ENCODE measurements around the gene KCNH5. TPM values are rescaled to one million over a fixed set of nuclear protein-coding genes. Genes with fewer than 3 reads are reported as not detected.
"Not testable (repeated sequence)": the region's sequence is repeated elsewhere in the genome, so short reads cannot be mapped to it uniquely, and the experiment has no call there.

Gene KCNH5
- polyA plus RNA-seq, 3 donors from 2014 or later = not detected

DNA sequence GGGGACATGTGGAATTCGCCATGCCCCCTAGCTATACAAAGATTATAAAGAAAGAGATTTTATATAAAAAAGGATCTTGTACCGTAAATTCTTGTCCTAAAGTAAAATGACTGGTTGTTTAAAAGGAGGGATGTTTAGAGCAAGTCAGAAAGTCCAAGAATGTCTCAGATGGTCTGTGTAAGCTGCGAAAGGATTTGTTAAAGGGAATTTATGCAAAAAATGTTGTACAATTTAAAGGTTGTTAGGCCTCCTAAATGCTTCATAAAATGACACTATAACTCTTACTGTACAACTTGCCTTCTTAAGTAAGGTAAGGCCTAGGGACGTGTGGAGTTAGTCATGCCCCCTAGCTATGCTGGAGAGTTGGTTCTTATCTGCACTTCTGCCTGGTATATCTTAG, 237.6 kb downstream of the KCNH5 start:
- H3K36me3 Mint-ChIP-seq = no peaks in the 10 kb centered on the region
- H3K4me3 Mint-ChIP-seq = no peak overlapping the region
- no peak for DNase-seq
- no peak overlapping the region for H3K27ac Mint-ChIP-seq
- peaks cover 0 to 1% (median 0%) of the 10 kb centered on the region in 3 donors for H3K27me3 Mint-ChIP-seq (ENCODE audit: low read depth in 3 of 3)
- peaks cover 2 to 17% (median 6%) of the 10 kb centered on the region in 6 donors for H3K9me3 Mint-ChIP-seq
- no peaks in the 10 kb centered on the region for H3K4me1 Mint-ChIP-seq

DNA sequence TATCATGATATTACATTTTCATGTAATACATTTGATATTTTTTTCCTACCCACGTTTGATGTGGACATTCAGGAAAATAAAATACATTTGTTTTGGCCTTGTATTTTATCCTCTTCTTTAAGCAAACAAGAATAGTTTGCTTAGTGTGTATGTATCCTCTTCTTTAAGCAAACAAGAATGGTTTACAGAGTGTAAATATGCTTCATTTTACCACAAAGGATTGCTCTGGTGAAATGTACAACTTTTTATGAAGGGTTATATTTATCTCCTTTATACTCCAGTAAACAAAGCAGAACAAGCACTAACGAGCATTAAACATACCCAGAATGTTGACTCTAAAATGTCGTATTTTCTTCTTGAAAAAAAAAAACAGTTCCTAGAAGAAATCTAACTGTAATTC, 244.7 kb downstream of the KCNH5 start:
- H3K4me3 Mint-ChIP-seq = no peak overlapping the region
- no peak overlapping the region for H3K27ac Mint-ChIP-seq
- peaks cover 4 to 20% (median 8%) of the 10 kb centered on the region in 6 donors for H3K9me3 Mint-ChIP-seq
- H3K27me3 Mint-ChIP-seq (ENCODE audit: low read depth in 3 of 3) = peaks cover 0 to 5% (median 3%) of the 10 kb centered on the region in 3 donors
- no peaks in the 10 kb centered on the region for H3K36me3 Mint-ChIP-seq
- DNase-seq = no peak
- no peaks in the 10 kb centered on the region for H3K4me1 Mint-ChIP-seq

DNA sequence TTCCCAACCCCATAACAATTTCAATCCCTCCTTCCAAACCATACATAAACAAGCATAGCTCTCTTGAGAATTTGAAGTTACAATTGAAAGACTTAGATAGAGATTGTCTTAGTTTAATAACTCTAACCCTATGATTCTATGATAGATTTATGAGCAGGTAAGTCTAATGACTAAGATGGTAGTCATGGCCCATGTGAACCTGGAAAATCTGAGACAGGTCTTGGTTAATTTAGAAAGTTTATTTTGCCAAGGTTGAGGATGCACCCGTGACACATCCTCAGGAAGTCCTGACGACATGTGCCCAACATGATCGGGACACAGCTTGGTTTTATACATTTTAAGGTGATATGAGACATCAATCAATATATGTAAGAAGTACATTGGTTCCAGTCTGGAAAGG, 248.8 kb downstream of the KCNH5 start:
- Mint-ChIP-seq H3K4me1 (no peaks in the 10 kb centered on the region), H3K27me3 (ENCODE audit: low read depth in 3 of 3) (peaks cover 0 to 2% (median 0%) of the 10 kb centered on the region in 3 donors), H3K4me3 (no peak overlapping the region), H3K9me3 (peaks cover 4 to 27% (median 8%) of the 10 kb centered on the region in 6 donors), H3K27ac (no peak overlapping the region), H3K36me3 (no peaks in the 10 kb centered on the region)
- DNase-seq = no peak

DNA sequence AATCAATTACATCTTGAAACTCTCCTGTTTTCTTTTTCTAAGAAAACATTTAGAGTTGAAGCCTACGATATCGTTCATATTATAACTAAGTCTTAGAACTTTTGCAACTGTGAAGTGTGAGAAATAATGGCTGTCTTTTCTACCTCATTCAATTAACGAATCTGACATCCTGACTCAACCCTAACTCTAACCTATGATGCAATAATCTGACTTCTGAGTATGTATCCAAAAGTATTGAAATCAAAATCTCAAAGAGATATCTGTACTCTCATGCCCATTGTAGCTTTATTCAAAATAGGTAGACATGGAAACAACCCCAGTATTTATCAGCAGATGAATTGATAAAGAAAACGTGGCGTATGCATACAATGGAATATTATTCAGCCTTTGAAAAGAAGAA, 252.7 kb downstream of the KCNH5 start:
- H3K4me1 Mint-ChIP-seq = no peaks in the 10 kb centered on the region
- no peak overlapping the region for H3K4me3 Mint-ChIP-seq

DNA sequence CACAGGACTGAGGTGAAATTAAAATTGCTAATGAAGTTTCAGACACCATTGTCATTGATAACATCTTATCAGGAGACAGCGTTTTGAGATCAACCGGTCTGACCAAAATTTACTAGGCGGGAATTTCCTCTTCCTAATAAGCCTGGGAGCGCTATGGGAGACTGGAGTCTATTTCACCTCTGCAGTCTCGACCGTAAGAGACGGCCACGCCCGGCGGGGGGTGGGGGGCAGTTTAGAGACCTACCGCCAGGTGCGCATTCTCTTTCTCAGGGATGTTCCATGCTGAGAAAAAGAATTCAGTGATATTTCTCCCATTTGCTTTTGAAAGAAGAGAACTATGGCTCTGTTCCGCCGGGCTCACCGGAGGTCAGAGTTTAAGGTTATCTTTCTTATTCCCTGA, 263.9 kb downstream of the KCNH5 start:
- H3K4me1 Mint-ChIP-seq; H3K36me3 Mint-ChIP-seq; H3K27me3 Mint-ChIP-seq (ENCODE audit: low read depth in 3 of 3); DNase-seq; H3K4me3 Mint-ChIP-seq; H3K27ac Mint-ChIP-seq: not testable (repeated sequence)
- peaks cover 2 to 30% (median 11%) of the 10 kb centered on the region in 6 donors for H3K9me3 Mint-ChIP-seq

More for the DNA sequence above, 252.7 kb downstream of the KCNH5 start:
- Mint-ChIP-seq H3K27ac (no peak overlapping the region), H3K27me3 (ENCODE audit: low read depth in 3 of 3) (peaks cover 0 to 2% (median 0%) of the 10 kb centered on the region in 3 donors), H3K9me3 (peaks cover 2 to 27% (median 12%) of the 10 kb centered on the region in 6 donors), H3K36me3 (no peaks in the 10 kb centered on the region)
- no peak for DNase-seq

DNA sequence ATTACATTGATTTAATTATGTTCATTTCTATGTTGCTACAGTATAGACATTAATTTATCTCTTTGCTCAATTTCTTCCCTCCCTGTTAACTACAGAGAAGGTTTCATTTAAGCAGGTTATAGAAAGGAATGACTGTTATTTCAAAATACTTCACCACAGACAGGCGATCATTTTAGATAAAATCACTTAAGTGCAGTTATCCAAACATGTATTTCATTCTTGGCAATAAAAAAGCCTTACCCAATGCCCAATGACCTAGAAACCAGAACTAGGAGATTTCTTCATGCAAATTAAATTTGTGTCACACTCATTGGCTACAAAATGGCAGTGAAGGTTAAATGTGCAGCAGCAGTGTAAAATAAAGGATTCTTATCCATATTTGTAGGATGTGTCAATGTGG, 266.4 kb downstream of the KCNH5 start:
- no peaks in the 10 kb centered on the region for H3K4me1 Mint-ChIP-seq
- no peak overlapping the region for H3K27ac Mint-ChIP-seq
- no peak overlapping the region for H3K4me3 Mint-ChIP-seq
- DNase-seq = no peak
- H3K36me3 Mint-ChIP-seq = no peaks in the 10 kb centered on the region
- peaks cover 0 to 2% (median 0%) of the 10 kb centered on the region in 3 donors for H3K27me3 Mint-ChIP-seq (ENCODE audit: low read depth in 3 of 3)
- H3K9me3 Mint-ChIP-seq = peaks cover 4 to 36% (median 12%) of the 10 kb centered on the region in 6 donors

DNA sequence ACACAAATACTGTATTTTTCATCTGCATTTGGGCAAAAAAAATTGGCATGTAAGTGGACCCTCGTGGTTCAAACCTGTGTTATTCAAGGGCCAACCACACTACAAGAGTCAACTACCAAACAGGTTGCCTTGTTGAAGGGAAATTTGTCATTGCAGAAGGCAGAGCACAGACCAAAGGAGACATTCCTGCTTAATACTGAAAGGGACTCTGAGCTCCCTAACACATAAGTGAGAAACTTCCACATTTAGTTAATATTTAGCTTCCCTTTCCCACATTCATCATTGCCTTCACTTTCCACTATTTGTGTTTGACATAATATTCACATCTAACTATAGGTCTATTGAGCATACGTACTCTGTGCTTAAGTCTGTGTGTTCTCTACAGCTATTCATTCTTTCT, 266.9 kb downstream of the KCNH5 start:
- Mint-ChIP-seq H3K27ac (no peak overlapping the region), H3K4me3 (no peak overlapping the region), H3K9me3 (peaks cover 4 to 39% (median 11%) of the 10 kb centered on the region in 6 donors), H3K27me3 (ENCODE audit: low read depth in 3 of 3) (peaks cover 0 to 2% (median 0%) of the 10 kb centered on the region in 3 donors), H3K36me3 (peaks cover 0 to under 1% (median 0%) of the 10 kb centered on the region in 3 donors), H3K4me1 (no peaks in the 10 kb centered on the region)
- no peak for DNase-seq

DNA sequence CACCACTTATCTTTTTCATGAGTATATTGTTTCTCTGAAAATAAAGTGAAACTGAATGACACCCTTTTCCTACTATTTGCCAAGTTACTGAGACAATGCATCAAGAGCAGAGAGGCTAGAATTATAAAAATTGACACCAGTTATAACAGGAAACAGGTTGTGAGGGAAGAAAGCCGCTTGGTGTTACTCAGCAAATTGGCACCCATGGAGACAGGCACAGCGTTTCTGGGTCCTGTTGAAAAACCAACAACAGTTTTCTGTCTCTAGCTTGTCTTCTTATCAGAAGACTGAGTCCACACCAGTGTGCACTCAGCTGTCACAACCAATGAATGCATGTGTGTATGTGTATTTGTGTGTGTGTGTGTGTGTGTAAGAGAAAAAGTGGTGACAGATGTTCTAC, 267.7 kb downstream of the KCNH5 start:
- Mint-ChIP-seq H3K27me3 (ENCODE audit: low read depth in 3 of 3) (peaks cover 0 to 2% (median 0%) of the 10 kb centered on the region in 3 donors), H3K9me3 (peaks cover 4 to 43% (median 10%) of the 10 kb centered on the region in 6 donors), H3K4me1 (no peaks in the 10 kb centered on the region), H3K4me3 (no peak overlapping the region), H3K36me3 (peaks cover 0 to 3% (median 0%) of the 10 kb centered on the region in 3 donors), H3K27ac (no peak overlapping the region)
- no peak for DNase-seq

DNA sequence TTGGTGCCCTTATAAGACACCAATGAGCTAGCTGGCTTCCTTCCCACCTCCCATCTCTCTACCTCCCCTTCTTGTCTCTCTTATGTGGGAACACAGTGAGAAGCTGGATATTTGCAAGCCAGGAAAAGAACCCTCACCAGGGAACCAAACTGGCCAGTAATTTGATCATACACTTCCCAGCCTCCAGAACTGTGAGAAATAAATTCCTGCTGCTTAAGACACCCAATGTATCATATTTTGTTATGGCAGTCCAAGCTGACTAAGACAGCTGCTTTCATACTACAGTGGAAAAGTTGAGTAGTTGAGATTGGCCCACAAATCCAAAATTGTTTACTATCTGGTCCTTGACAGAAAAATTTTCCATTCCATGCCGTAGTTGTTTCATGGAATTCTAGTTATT, 269.0 kb downstream of the KCNH5 start:
- peaks cover 0 to 3% (median 0%) of the 10 kb centered on the region in 3 donors for H3K36me3 Mint-ChIP-seq
- H3K9me3 Mint-ChIP-seq = peaks cover 4 to 33% (median 8%) of the 10 kb centered on the region in 6 donors
- no peak for DNase-seq
- no peaks in the 10 kb centered on the region for H3K4me1 Mint-ChIP-seq
- H3K4me3 Mint-ChIP-seq = no peak overlapping the region
- peaks cover 0 to 2% (median 0%) of the 10 kb centered on the region in 3 donors for H3K27me3 Mint-ChIP-seq (ENCODE audit: low read depth in 3 of 3)
- no peak overlapping the region for H3K27ac Mint-ChIP-seq

DNA sequence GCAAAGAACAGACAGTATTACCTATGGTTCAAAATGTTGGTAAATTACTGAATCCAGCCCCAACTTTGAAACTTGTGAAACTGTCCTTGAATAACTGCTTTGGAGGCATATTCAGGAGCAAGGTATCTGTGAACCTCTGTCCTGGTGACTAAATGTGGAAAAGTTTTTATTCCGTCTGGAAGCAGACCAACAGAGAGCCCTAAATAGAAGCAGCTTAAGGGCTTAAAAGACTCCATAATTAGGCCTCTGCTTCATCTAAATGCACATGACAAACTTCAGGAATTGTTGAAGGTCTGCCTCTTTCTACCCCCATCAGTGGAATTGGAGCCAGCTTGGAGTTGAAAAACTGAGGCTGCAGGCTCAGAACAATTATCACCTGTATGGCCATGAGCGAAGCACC, 276.5 kb downstream of the KCNH5 start:
- H3K36me3 Mint-ChIP-seq = peaks cover 0 to 3% (median 0%) of the 10 kb centered on the region in 3 donors
- no peak overlapping the region for H3K27ac Mint-ChIP-seq
- no peak overlapping the region for H3K4me3 Mint-ChIP-seq
- no peaks in the 10 kb centered on the region for H3K4me1 Mint-ChIP-seq
- DNase-seq = no peak
- H3K9me3 Mint-ChIP-seq = peaks cover 0 to 24% (median 6%) of the 10 kb centered on the region in 6 donors
- peaks cover 0 to 2% (median 0%) of the 10 kb centered on the region in 3 donors for H3K27me3 Mint-ChIP-seq (ENCODE audit: low read depth in 3 of 3)

DNA sequence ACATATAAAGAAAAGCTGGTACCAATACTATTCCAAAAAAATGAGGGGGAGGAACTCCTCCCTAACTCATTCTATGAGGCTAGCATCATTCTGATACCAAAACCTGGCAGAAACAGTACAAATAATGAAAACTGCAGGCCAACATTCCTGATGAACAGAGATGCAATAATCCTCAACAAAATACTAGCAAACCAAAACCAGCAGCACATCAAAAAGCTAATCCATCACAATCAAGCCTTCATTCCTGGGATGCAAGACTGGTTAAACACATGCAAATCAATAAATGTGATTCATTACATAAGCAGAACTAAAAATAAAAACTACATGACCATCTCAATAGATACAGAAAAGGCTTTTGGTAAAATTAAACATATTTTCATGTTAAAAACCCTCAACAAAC, 281.3 kb downstream of the KCNH5 start:
- Mint-ChIP-seq H3K27ac (no peak overlapping the region), H3K9me3 (peaks cover 7 to 35% (median 13%) of the 10 kb centered on the region in 6 donors), H3K36me3 (no peaks in the 10 kb centered on the region), H3K4me1 (no peaks in the 10 kb centered on the region), H3K27me3 (ENCODE audit: low read depth in 3 of 3) (peaks cover 0 to 5% (median 0%) of the 10 kb centered on the region in 3 donors), H3K4me3 (no peak overlapping the region)
- no peak for DNase-seq

DNA sequence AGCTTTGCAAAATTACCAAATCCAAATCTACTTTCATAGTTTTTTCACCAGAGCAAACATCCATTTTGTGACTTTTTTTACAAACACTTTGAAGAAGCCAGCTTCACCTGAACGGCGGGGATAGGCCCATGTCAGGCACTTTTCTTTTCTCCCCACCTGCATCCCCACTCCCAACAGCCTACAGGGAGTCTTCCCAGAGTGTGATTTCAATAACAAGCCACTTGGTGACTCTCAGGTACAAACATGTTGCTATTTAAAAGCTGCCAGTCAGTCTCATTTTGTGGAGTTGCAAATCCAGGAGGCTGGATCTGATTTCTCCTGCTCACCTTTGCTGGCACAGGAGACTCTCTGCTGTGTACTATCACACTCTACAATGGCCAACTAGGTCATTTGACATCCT, 285.5 kb downstream of the KCNH5 start:
- Mint-ChIP-seq H3K4me3 (no peak overlapping the region), H3K4me1 (no peaks in the 10 kb centered on the region), H3K27ac (no peak overlapping the region), H3K36me3 (no peaks in the 10 kb centered on the region), H3K9me3 (peaks cover 0 to 36% (median 21%) of the 10 kb centered on the region in 6 donors), H3K27me3 (ENCODE audit: low read depth in 3 of 3) (peaks cover 0 to 3% (median 0%) of the 10 kb centered on the region in 3 donors)
- no peak for DNase-seq

DNA sequence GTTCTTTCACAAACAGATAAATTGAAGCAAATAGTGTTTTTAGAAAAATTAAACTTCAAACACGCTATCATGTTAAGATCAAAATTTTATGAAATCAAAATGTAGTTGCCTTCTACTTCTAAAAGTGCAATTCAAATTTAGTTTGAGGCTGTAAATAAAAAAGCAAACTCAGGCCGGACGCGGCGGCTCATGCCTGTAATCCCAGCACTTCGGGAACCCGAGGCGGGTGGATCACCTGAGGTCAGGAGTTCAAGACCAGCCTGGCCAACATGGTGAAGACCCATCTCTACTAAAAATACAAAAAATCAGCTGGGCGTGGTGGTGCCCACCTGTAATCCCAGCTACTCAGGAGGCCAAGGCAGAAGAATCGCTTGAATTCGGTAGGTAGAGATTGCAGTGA, 298.4 kb downstream of the KCNH5 start:
- H3K4me1 Mint-ChIP-seq; H3K27me3 Mint-ChIP-seq (ENCODE audit: low read depth in 3 of 3); H3K27ac Mint-ChIP-seq; DNase-seq; H3K36me3 Mint-ChIP-seq; H3K4me3 Mint-ChIP-seq: not testable (repeated sequence)
- peaks cover under 1 to 22% (median 3%) of the 10 kb centered on the region in 6 donors for H3K9me3 Mint-ChIP-seq

DNA sequence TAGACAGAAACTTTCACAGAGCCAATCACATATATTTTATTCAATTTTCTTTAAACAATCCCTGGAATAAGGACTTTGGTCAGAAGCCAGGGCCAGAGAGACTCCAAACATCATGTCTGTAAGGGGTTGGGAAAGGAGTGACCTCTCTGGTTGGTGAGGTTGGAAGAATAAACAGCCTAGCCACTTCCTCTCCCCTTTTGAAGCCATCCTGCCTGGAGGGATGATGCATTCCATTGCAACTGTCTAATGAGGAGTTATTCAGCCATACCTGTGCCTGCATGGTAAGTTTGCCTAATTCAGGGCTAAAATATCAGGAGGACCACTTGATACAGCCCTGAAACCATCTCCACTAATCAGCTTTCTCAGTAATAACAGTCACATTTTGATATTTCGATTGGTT, 299.8 kb downstream of the KCNH5 start:
- Mint-ChIP-seq H3K36me3 (no peaks in the 10 kb centered on the region), H3K9me3 (peaks cover 0 to 18% (median 2%) of the 10 kb centered on the region in 6 donors), H3K27me3 (ENCODE audit: low read depth in 3 of 3) (peaks cover 0 to 3% (median 0%) of the 10 kb centered on the region in 3 donors), H3K27ac (no peak overlapping the region), H3K4me3 (no peak overlapping the region), H3K4me1 (no peaks in the 10 kb centered on the region)
- DNase-seq = no peak

DNA sequence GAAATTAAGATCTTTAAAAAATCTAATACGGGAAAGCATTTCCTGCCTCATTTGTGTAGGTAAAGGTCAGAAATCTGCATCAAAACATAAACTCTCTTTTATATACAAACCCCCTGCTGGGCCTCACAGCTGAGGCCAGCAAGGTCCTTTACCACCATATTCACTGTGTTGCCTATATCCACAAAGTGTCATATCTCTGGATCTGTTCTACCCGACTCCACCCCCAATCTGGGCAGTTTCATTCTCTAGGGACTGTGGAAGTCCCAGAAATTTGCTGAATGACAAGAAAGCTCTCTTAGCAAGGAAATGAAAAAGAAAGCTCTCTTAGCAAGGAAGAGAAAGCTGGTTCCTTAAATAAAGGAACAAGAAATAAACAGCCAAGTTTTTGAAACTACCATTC, 301.7 kb downstream of the KCNH5 start:
- peaks cover 0 to 3% (median 0%) of the 10 kb centered on the region in 3 donors for H3K27me3 Mint-ChIP-seq (ENCODE audit: low read depth in 3 of 3)
- peaks cover 0 to 16% (median 3%) of the 10 kb centered on the region in 6 donors for H3K9me3 Mint-ChIP-seq
- H3K4me1 Mint-ChIP-seq = no peaks in the 10 kb centered on the region
- H3K4me3 Mint-ChIP-seq = no peak overlapping the region
- no peak overlapping the region for H3K27ac Mint-ChIP-seq
- H3K36me3 Mint-ChIP-seq = no peaks in the 10 kb centered on the region
- DNase-seq = no peak
